Parathyroid adenoma (tissue), 2 donors: ENCODE measurements around the gene GIGYF2.

Source experiments
- H2AFZ ChIP-seq: fragments of 300-600 bp; sonication (generic); one replicate; pipeline ENCODE4 v1.7.0; 2017; ENCODE audit warnings: antibody characterized with exemption, mild to moderate bottlenecking
- H3K27ac ChIP-seq: fragments of 300-600 bp; sonication (generic); one replicate; pipeline ENCODE4 v1.7.0; 2017
- H3K27me3 ChIP-seq: fragments of 300-600 bp; sonication (generic); one replicate; pipeline ENCODE4 v1.7.0; 2017; ENCODE audit warnings: low read length; ENCODE audit not compliant: control insufficient read depth, insufficient read depth
- H3K36me3 ChIP-seq: fragments of 300-600 bp; sonication (generic); one replicate; pipeline ENCODE4 v1.7.0; 2017; ENCODE audit warnings: low read length; ENCODE audit not compliant: control insufficient read depth, insufficient read depth
- H3K4me1 ChIP-seq: fragments of 300-600 bp; sonication (generic); one replicate; pipeline ENCODE4 v1.7.0; 2017; ENCODE audit warnings: control low read depth
- H3K4me2 ChIP-seq: fragments of 300-600 bp; sonication (generic); one replicate; pipeline ENCODE4 v1.7.0; 2017; ENCODE audit warnings: low read length
- H3K4me3 ChIP-seq: fragments of 300-600 bp; sonication (generic); one replicate; pipeline ENCODE4 v1.7.0; 2017; ENCODE audit warnings: low read depth, low read length
- H3K79me2 ChIP-seq: fragments of 300-600 bp; sonication (generic); one replicate; pipeline ENCODE4 v1.7.0; 2017; ENCODE audit warnings: control low read depth
- H3K9ac ChIP-seq: fragments of 300-600 bp; sonication (generic); one replicate; pipeline ENCODE4 v1.7.0; 2017; ENCODE audit warnings: mild to moderate bottlenecking
- H3K9me3 ChIP-seq: fragments of 300-600 bp; sonication (generic); one replicate; pipeline ENCODE4 v1.7.0; 2017; ENCODE audit warnings: low read length; ENCODE audit not compliant: control insufficient read depth
- TF ChIP-seq, protein P1 (sequence below): fragments of 300-600 bp; sonication (generic); IDR thresholded peaks from one replicate; pipeline ENCODE4 v1.7.0; 2017; ENCODE audit warnings: antibody characterized with exemption, mild to moderate bottlenecking
- donor health status: primary hyperparathyroidism.

The GIGYF2 gene

DNA sequence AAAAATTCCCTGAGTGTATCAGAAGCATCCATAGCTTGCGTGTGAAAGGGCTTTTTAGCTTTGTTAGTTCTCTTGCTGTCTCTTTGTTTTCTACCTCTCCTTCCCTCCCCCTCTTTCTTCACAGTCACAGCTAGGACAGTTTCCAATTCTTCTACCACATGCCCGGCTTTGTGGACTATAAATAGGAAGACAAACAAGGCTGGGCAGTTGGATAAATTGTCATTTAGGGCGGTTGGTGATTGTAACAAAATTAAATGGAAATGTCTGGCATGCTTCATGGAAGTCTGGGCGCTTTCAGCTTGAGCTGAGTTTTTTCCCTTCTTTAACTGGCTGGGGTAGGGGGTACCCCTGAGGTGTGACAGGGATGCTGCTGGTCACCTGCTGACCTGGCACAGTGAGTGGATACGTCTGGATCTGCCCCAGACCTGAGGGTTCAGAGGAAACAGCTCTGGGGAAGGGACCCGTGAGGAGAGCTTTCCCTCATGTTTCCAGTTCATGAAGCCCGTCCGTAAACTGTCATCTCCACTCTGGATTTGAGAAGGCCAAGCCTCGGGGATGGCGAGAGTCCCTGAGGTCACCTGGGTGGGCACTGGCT, 29.0 kb upstream of the GIGYF2 start:
- Histone ChIP-seq H3K4me2 (no peak overlapping the region), H3K27ac (no peak overlapping the region), H3K4me1 (no peaks in the 10 kb centered on the region), H3K9ac (no peak overlapping the region), H3K79me2 (no peaks in the 10 kb centered on the region), H3K36me3 (no peaks in the 10 kb centered on the region), H3K27me3 (no peaks in the 10 kb centered on the region), H3K9me3 (no peaks in the 10 kb centered on the region), H2AFZ (no peak overlapping the region), H3K4me3 (no peak overlapping the region)
- TF ChIP-seq, protein P1, sequence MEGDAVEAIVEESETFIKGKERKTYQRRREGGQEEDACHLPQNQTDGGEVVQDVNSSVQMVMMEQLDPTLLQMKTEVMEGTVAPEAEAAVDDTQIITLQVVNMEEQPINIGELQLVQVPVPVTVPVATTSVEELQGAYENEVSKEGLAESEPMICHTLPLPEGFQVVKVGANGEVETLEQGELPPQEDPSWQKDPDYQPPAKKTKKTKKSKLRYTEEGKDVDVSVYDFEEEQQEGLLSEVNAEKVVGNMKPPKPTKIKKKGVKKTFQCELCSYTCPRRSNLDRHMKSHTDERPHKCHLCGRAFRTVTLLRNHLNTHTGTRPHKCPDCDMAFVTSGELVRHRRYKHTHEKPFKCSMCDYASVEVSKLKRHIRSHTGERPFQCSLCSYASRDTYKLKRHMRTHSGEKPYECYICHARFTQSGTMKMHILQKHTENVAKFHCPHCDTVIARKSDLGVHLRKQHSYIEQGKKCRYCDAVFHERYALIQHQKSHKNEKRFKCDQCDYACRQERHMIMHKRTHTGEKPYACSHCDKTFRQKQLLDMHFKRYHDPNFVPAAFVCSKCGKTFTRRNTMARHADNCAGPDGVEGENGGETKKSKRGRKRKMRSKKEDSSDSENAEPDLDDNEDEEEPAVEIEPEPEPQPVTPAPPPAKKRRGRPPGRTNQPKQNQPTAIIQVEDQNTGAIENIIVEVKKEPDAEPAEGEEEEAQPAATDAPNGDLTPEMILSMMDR: no peak

DNA sequence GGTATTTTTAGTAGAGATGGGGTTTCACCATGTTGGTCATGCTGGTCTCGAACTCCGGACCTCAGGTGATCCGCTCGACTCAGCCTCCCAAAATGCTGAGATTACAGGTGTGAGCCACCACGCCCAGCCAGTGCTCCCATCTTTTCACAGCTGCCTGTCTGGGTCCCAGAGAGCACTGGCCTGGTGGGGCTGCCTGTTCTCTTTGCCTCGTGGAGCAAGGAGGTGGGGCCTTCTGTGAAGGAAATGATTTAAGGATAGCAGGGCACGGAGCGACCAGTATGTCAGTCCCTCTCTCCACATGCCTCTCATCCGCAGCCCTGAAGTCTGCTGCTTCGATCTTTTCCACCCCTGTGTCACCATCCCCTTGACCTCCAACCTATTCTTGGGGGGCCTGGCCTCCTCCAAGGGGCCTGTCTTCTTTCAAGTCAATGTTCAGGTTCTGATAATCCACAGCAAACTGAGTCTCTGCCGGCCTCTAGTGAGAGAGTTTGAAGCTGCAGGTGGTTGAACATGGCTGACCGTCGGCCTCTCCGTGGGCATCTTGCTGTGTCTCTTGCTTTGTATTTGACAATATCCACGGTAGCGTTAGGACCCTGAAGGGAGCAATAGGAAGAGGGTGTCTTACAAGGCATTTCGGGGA, 28.2 kb upstream of the GIGYF2 start:
- no peaks in the 10 kb centered on the region for H3K4me1 ChIP-seq
- no peaks in the 10 kb centered on the region for H3K9me3 ChIP-seq
- H3K4me2 ChIP-seq: no peak overlapping the region
- H3K36me3 ChIP-seq: no peaks in the 10 kb centered on the region
- H2AFZ ChIP-seq: no peak overlapping the region
- H3K9ac ChIP-seq: no peak overlapping the region
- TF ChIP-seq, protein P1: no peak
- H3K79me2 ChIP-seq: no peaks in the 10 kb centered on the region
- H3K27ac ChIP-seq: no peak overlapping the region
- H3K27me3 ChIP-seq: no peaks in the 10 kb centered on the region
- no peak overlapping the region for H3K4me3 ChIP-seq

DNA sequence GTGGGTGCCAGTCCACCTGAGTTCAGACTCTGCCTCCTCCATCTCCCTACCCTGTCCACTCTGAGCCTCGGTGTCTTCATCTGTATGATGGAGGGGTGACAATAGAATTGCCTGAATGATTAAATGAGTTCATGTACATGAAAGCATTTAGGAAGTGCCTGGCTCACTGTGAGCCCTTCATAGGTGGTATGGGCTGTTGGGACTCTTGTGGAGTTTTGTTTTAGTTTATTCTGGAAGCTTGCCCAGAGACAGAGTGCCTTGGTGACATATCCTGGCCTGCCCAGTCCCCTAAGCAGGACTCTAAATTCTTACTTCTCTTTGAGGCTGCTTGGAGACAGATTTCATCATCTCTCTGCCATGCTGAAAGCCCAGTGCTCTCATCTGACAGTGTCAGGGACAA, 24.5 kb upstream of the GIGYF2 start:
- H3K79me2 ChIP-seq: no peaks in the 10 kb centered on the region
- H2AFZ ChIP-seq: no peak overlapping the region
- H3K9me3 ChIP-seq: no peaks in the 10 kb centered on the region
- H3K27me3 ChIP-seq: no peaks in the 10 kb centered on the region
- TF ChIP-seq, protein P1: no peak
- no peaks in the 10 kb centered on the region for H3K4me1 ChIP-seq
- H3K9ac ChIP-seq: no peak overlapping the region
- no peak overlapping the region for H3K4me3 ChIP-seq
- no peaks in the 10 kb centered on the region for H3K36me3 ChIP-seq
- H3K4me2 ChIP-seq: no peak overlapping the region
- H3K27ac ChIP-seq: no peak overlapping the region

DNA sequence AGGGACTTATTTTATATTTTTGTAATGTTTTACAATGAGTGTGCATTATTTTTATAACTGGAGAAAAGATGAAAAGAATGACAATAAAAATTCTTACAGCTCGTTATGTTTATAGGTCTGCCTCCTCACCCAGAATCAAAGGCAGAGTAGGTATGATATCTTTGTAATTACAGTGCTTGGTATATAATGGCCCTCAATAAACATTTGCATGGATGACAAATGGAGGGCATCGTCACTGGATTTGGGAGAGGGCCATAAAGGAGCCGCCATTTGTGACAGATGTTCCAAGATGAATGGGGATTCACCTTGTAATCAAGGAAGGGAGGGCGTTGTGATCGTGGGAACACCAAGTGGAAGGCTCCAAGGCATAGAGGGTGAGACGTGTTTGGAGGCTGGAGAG, 22.6 kb upstream of the GIGYF2 start:
- Histone ChIP-seq H3K27me3 (no peaks in the 10 kb centered on the region), H3K36me3 (no peaks in the 10 kb centered on the region), H3K4me3 (no peak overlapping the region), H3K9ac (no peak overlapping the region), H3K4me2 (no peak overlapping the region), H3K79me2 (no peaks in the 10 kb centered on the region), H2AFZ (no peak overlapping the region), H3K4me1 (no peaks in the 10 kb centered on the region), H3K9me3 (no peaks in the 10 kb centered on the region), H3K27ac (no peak overlapping the region)
- TF ChIP-seq, protein P1: no peak

DNA sequence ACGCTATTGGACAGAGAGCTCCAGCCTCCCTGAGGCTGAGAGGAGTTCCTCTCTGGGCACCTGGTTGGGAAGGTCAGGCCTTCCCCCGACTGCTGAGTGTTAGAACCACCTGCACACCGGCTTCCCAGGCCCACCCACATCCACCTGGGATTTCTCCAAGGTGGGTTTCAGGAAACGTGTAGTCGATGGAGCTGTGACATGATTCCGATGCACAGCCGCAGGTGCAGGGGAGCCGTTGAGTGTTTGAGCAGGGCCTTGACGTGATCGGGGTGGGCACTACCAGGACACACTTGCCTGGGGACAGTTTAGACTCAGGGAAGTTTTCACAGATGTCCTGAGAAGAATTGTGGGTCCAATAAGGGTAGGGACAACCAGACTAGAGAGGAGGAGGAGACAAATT, 21.8 kb upstream of the GIGYF2 start:
- H3K4me1 ChIP-seq: no peaks in the 10 kb centered on the region
- H3K79me2 ChIP-seq: no peaks in the 10 kb centered on the region
- no peak overlapping the region for H3K4me2 ChIP-seq
- no peak overlapping the region for H2AFZ ChIP-seq
- no peak overlapping the region for H3K4me3 ChIP-seq
- H3K27me3 ChIP-seq: no peaks in the 10 kb centered on the region
- TF ChIP-seq, protein P1: no peak
- no peaks in the 10 kb centered on the region for H3K36me3 ChIP-seq
- no peak overlapping the region for H3K9ac ChIP-seq
- no peak overlapping the region for H3K27ac ChIP-seq
- H3K9me3 ChIP-seq: no peaks in the 10 kb centered on the region
